ENCODE results near the gene FNDC3B.

The FNDC3B gene

GRCh38 chr3:172415323-172415722 is 375.9 kb downstream of the FNDC3B start:
- in situ Hi-C loops (cut with MboI; ENCODE audit: low sequenced_read_pairs): no loop called here

DNA sequence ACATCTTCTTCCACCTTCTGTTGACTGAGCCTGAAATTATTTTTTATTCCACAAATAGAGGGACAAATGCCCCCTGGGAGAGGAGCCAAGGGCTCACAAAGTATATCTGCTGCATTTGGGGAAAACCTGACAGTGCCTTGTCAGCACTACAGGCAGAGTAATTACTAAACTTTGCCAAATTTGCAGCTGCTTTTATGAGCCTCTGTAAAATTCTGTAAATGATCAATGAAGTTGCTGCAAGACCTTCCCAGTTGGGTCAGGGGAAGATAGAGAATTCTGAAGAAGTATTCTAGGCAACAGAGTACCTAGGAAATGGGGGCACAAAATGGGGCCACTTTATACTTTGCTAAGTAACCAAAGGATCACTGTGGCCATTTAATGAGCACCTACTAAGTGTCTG is 398.3 kb downstream of the FNDC3B start:
- in situ Hi-C loops (cut with MboI; ENCODE audit: low sequenced_read_pairs): no loop called here

DNA sequence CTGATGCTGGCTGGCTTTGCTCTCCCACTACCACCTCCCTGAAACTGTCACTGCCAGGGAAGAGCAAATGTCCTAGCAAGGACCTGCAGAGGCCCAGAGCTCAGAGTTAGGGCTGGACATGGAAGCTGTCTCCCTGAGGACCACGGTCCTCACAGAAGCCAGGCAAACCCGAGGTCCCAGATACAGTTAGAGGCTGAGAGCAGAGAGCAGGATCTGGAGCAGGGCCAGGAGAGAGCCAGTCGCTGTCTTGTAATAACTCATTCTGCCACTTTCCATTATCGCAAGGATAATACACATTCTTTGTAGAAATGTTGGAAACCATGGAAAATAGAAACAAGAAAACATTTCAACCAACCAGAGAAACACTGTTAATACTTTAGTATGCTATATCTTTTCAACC is 398.8 kb downstream of the FNDC3B start:
- in situ Hi-C loops (cut with MboI; ENCODE audit: low sequenced_read_pairs): no loop called here

DNA sequence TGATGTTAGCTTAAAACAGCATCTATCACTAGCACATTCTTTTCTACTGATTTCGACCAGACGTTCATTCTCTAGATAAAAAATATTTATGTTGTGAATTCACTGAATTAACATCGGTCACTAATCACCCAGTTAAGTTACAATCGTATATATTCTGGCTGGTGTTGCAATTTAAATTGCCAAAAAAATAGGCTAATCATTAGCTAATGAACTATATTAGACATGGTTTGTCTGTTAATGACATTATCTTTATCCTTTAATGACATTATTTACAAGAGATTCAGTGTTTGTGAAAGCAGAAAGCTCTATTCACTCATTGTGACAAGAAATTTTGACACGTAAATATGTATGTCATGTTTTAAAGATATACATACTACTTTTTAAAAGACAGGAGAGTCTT is 402.2 kb downstream of the FNDC3B start:
- in situ Hi-C loops (cut with MboI; ENCODE audit: low sequenced_read_pairs): no loop called here

GRCh38 chr3:172442606-172443005 is 403.2 kb downstream of the FNDC3B start:
- in situ Hi-C loops (cut with MboI; ENCODE audit: low sequenced_read_pairs): no loop called here

DNA sequence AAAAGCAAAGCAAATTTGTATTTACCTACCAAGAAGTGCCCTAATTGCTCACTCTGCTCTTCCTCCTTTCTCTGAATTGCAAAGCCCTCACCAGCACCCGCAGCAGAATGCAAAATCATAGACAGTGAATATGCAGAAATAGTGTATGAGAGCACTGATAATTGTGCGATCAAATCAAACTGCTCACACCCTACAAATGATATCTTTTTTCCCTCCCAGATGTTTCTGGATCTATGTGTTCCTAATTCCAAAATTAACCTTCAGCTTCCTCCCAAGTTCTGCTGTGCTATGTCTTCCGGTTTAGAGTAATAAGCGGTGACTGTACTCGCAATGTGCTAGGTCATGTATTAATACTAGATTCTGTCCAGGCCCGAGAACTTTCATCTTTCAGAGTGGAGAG is 405.4 kb downstream of the FNDC3B start:
- in situ Hi-C loops (cut with MboI; ENCODE audit: low sequenced_read_pairs): no loop called here

- in situ Hi-C loops (cut with MboI; ENCODE audit: low sequenced_read_pairs): no loop called here
These were observed 406.8 kb downstream of the FNDC3B start for GRCh38 chr3:172446198-172446597.

DNA sequence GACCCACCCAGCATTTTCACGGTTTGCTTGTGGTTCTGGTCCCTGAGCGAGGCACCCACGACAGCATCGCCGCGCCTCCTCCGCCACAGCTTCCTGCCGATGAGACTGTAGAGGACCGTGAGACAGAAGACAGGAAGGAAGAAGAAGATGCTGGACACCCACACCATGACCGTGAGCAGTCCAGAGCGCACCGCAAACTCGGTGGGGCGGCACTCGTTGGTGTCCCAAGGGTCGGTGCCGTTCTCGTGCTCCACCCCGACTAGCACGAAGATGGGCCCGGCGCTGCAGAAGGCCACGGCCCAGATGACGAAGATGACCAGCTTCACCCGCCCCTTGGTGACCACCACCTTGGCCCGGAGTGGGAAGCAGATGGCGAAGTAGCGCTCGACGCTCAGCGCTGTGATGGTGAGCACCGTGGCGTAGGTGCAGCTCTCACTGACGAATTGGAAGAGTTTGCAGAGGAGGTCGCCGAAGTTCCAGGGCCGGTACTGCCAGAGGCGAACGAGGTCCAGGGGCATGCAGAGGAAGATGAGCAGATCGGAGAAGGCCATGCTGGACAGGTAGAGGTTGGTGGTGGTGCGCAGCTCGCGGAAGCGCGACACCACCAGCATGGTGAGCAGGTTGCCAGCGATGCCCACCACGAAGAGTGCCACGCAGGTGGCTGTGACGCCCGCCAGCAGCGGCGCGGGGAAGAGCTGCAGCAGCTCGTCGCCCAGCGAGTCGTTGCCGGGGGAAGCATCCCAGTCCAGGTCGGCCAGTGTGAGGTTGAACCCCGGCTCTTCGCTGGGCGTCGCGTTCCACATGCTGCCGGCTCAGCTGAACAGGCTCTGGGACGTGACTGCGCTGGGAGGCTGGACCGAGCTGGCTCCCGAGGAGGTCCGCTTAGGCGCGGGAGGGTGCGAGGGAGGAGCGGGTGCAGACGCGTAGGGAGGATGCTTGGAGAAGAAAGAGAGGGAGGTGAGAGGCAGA is 408.5 kb downstream of the FNDC3B start, which contains the start of gene GHSR:
GHSR (minus strand) TSS at position 846 of the 969 bp plus-strand sequence; CDS start at position 803, 43 bp downstream.
- in situ Hi-C loops (cut with MboI; ENCODE audit: low sequenced_read_pairs): no loop called here

DNA sequence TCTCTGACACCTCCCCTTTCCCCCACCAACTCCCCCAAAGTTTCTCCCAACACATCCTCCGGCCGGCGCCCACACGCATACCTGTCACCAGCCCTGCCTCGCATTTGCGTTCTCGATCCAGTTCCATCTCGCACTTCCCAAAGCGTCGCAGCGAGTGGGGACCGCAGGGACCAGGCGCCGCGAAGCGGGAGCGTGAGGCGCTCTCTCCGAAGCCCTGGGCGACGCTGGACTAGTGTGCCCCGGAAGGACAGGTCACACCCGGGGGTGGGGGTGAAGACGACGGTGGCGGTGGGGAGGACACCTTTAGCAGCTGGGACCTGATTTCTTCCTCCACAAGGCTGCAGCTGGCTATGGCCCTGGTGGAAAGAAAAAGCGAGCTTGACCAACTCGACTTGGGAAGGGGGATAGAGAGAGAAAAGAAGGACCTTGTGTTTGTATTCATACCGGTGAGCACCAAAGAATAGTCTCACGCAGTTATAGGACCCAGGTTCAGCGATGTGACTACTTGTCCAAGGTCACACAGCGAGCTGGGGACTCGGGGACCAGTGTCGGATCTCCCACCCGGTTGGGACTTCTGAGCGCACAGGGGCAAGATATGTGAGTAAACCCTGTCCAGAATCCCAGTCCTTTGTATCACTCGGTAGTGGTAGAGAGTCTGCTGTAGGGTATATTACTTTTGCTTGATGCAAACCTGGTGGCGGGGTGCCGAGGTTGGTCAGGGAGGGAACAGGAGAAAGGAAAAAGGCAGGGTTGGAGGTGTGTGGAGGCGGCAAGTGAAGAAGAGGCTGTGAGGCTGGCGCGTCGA is 409.5 kb downstream of the FNDC3B start:
- in situ Hi-C loops (cut with MboI; ENCODE audit: low sequenced_read_pairs): no loop called here

DNA sequence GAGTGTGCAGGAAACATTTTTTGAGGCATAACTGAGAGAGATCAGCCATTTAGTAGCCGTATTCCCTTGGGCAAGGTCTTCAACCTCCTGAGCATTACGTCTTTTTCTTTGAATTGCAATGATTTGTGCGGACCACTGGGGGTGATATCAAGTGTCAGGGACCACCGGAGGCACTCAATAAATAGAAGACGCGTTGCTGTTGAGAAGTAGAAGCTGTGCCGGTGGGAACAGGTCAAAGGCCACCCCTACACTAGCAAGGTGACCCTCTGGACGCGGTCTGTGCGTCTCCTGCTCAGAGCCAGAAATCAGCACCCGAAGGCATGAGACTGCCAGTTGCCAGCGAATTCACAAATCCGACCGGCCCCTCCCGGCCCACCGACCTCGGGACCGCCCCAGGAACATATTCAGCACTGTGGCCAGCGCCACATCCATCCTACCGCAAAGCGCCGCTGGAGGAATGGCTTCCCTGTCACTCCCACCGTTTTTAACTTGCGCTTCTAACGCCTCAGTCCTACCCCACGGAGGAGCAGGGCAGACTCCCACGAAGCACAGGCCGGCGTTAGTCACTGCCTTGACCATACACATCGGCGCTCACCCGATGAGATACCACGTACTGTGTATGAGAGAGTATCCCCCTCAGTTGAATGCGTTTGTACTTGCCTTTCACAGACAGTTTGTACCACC is 410.2 kb downstream of the FNDC3B start:
- in situ Hi-C loops (cut with MboI; ENCODE audit: low sequenced_read_pairs): no loop called here
